NCI-H2029 (cell line): Measurements from ENCODE around the gene PHAX.
"Not testable (repeated sequence)": the region's sequence is repeated elsewhere in the genome, so short reads cannot be mapped to it uniquely, and the experiment has no call there.

Experiments used
- DNase-seq: peaks from one replicate; lab custom pipeline; 2025; lab: John Stamatoyannopoulos, UW

The PHAX gene

GRCh38 chr5:126658561-126658960 is 57.8 kb downstream of the PHAX start:
- DNase-seq, result no peak

- no peak for DNase-seq
Observed at GRCh38 chr5:126659805-126660482, 59.2 kb downstream of the PHAX start.

- DNase-seq, result no peak
Observed at GRCh38 chr5:126664586-126664985, 63.8 kb downstream of the PHAX start.

GRCh38 chr5:126670109-126670508 is 69.4 kb downstream of the PHAX start:
- not testable (repeated sequence) for DNase-seq

GRCh38 chr5:126671681-126672080 is 70.9 kb downstream of the PHAX start:
- DNase-seq, result not testable (repeated sequence)

GRCh38 chr5:126673477-126673876 is 72.7 kb downstream of the PHAX start:
- no peak for DNase-seq

- DNase-seq, result no peak
Observed at GRCh38 chr5:126674145-126674544, 73.4 kb downstream of the PHAX start.

GRCh38 chr5:126675338-126675737 is 74.6 kb downstream of the PHAX start:
- DNase-seq, result no peak

GRCh38 chr5:126676195-126676624 is 75.5 kb downstream of the PHAX start:
- peak; percentile 36 for DNase-seq
